Type B pancreatic cell (in vitro differentiated cells): ENCODE measurements around the gene THAP6. TPM values are rescaled to one million over a fixed set of nuclear protein-coding genes. Genes with fewer than 3 reads are reported as not detected.

Source experiments
- DNase-seq: peaks from one replicate; pipeline ENCODE4 v3.0.0; 2021; ENCODE audit warnings: mixed read lengths; ENCODE audit not compliant: unreplicated experiment; ENCODE audit errors: extremely low spot score
- H3K27ac Mint-ChIP-seq: 2 replicates; pipeline ENCODE4 v1.8.0; 2021; ENCODE audit warnings: mild to moderate bottlenecking, mixed read lengths
- H3K27me3 Mint-ChIP-seq: 2 replicates; pipeline ENCODE4 v1.8.0; 2021; ENCODE audit warnings: mixed read lengths
- H3K36me3 Mint-ChIP-seq: 2 replicates; pipeline ENCODE4 v1.8.0; 2021; ENCODE audit warnings: mixed read lengths
- H3K4me1 Mint-ChIP-seq: one replicate; pipeline ENCODE4 v1.8.0; 2021; ENCODE audit warnings: mixed read lengths; ENCODE audit not compliant: unreplicated experiment
- H3K4me3 Mint-ChIP-seq: 2 replicates; pipeline ENCODE4 v1.8.0; 2021; ENCODE audit warnings: mild to moderate bottlenecking, mixed read lengths
- H3K9me3 Mint-ChIP-seq: 2 replicates; pipeline ENCODE4 v1.8.0; 2021; ENCODE audit warnings: mixed read lengths
- total RNA-seq: library from RNA; stranded (reverse); gene quantifications from 2 replicates; pipeline ENCODE4 v1.2.1, GENCODE V29; 2021; ENCODE audit warnings: low replicate concordance
- TF ChIP-seq, protein P1 (sequence below): fragments of 200-600 bp; sonication (generic); conservative IDR thresholded peaks from 2 replicates; pipeline ENCODE4 v1.5.0; 2021; ENCODE audit warnings: antibody characterized with exemption, mild to moderate bottlenecking

The THAP6 gene
- total RNA-seq, 1 donor from 2014 or later = 19.1 TPM

DNA sequence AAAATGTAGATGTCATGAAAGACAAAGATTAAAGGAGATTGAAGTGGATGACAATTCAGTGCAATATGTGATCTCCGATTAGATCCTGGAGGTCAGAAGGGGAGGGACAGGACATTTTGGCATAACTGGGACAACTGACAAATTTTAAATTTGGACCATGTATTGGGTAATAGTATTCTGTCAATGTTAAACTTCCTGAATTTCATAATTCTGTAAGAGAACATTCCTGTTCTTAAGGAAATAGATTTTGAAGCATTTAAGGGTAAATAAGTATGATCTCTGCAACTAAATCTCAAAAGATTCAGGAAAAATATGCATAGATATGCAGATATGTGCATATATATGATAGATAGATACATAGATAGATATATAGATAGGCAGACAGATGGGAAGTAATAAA is 52.6 kb downstream of the THAP6 start:
- no peak for DNase-seq
- TF ChIP-seq, protein P1, sequence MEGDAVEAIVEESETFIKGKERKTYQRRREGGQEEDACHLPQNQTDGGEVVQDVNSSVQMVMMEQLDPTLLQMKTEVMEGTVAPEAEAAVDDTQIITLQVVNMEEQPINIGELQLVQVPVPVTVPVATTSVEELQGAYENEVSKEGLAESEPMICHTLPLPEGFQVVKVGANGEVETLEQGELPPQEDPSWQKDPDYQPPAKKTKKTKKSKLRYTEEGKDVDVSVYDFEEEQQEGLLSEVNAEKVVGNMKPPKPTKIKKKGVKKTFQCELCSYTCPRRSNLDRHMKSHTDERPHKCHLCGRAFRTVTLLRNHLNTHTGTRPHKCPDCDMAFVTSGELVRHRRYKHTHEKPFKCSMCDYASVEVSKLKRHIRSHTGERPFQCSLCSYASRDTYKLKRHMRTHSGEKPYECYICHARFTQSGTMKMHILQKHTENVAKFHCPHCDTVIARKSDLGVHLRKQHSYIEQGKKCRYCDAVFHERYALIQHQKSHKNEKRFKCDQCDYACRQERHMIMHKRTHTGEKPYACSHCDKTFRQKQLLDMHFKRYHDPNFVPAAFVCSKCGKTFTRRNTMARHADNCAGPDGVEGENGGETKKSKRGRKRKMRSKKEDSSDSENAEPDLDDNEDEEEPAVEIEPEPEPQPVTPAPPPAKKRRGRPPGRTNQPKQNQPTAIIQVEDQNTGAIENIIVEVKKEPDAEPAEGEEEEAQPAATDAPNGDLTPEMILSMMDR = no peak
- H3K4me3 Mint-ChIP-seq = no peak overlapping the region
- H3K36me3 Mint-ChIP-seq = no peaks in the 10 kb centered on the region
- H3K27ac Mint-ChIP-seq = no peak overlapping the region
- H3K4me1 Mint-ChIP-seq = peaks cover 2% of the 10 kb centered on the region
- peaks cover 2% of the 10 kb centered on the region for H3K9me3 Mint-ChIP-seq
- H3K27me3 Mint-ChIP-seq = peaks cover 2% of the 10 kb centered on the region

DNA sequence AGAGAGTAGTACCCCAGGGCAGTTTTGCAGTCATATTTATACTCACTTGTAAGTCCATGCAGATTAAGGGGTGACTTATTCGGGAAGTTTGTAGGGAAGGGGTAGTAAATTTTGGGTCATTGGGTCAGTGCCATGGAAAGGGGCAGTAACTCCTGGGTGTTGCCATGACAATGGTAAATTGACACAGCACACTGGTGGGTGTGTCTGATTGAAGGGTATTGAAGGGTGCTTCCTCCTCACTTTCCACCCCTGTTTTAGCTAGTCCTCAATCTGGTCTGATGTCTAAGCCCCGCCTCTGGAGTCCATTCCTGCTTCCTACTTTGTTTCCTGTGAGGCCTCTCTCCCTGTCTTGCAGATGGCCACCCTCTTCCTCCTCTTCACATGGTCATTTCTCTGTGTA is 53.5 kb downstream of the THAP6 start:
- H3K36me3 Mint-ChIP-seq = no peaks in the 10 kb centered on the region
- no peaks in the 10 kb centered on the region for H3K9me3 Mint-ChIP-seq
- TF ChIP-seq, protein P1 = no peak
- H3K27ac Mint-ChIP-seq = no peak overlapping the region
- H3K4me3 Mint-ChIP-seq = no peak overlapping the region
- DNase-seq = no peak
- no peaks in the 10 kb centered on the region for H3K27me3 Mint-ChIP-seq
- H3K4me1 Mint-ChIP-seq = no peaks in the 10 kb centered on the region

Other genes with a start within 250 kb of the THAP6 start
- 31.5 and 35.4 TPM in 2 replicates for gene RCHY1, start 70 bp upstream of the THAP6 start, total RNA-seq
- not detected in 2 replicates for gene ODAPH, start 41.6 kb downstream of the THAP6 start, total RNA-seq
- 0.71 and 2.6 TPM in 2 replicates for gene CDKL2, start 116.1 kb downstream of the THAP6 start, total RNA-seq
- 129 and 133 TPM in 2 replicates for gene G3BP2, start 158.9 kb downstream of the THAP6 start, total RNA-seq
- gene USO1, start 210.1 kb downstream of the THAP6 start, total RNA-seq = 55.4 and 63.7 TPM in 2 replicates